Measurements from ENCODE around the gene TPK1. TPM values are rescaled to one million over a fixed set of nuclear protein-coding genes. Genes with fewer than 3 reads are reported as not detected.

TPK1 gene
- total RNA-seq, 1 donor from 2014 or later, result 2.2 TPM

DNA sequence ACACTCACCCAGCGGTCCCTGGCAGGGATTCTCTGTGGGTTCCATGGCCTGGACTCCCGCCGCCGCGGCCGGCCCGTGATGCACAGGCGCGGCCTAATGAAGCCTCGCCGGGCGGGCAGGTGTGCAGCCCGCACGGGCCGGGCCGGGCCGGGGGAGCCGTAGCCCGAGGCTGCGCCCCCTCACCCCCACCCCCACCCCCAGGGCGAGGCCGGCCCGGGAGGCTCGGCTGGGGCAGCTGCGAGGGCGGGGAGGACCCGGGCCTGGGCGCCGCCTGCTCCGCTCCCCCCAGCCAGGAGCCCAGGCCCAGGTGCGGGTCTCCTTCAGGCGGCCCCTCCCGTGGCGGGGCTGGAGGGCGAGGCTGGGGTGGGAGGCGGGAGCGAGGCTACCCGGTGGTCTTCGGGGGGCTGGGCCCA, 432.2 kb downstream of the TPK1 start, which contains the start of gene NOBOX:
TSS of gene NOBOX (minus strand) at position 45 of the 413 bp plus-strand sequence.
- TF ChIP-seq, protein P1, sequence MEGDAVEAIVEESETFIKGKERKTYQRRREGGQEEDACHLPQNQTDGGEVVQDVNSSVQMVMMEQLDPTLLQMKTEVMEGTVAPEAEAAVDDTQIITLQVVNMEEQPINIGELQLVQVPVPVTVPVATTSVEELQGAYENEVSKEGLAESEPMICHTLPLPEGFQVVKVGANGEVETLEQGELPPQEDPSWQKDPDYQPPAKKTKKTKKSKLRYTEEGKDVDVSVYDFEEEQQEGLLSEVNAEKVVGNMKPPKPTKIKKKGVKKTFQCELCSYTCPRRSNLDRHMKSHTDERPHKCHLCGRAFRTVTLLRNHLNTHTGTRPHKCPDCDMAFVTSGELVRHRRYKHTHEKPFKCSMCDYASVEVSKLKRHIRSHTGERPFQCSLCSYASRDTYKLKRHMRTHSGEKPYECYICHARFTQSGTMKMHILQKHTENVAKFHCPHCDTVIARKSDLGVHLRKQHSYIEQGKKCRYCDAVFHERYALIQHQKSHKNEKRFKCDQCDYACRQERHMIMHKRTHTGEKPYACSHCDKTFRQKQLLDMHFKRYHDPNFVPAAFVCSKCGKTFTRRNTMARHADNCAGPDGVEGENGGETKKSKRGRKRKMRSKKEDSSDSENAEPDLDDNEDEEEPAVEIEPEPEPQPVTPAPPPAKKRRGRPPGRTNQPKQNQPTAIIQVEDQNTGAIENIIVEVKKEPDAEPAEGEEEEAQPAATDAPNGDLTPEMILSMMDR (conservative IDR thresholded peaks at IDR 0.05; ENCODE audit: low read depth, low read length), result no peak
- no peak for DNase-seq (ENCODE audit: low read depth)

DNA sequence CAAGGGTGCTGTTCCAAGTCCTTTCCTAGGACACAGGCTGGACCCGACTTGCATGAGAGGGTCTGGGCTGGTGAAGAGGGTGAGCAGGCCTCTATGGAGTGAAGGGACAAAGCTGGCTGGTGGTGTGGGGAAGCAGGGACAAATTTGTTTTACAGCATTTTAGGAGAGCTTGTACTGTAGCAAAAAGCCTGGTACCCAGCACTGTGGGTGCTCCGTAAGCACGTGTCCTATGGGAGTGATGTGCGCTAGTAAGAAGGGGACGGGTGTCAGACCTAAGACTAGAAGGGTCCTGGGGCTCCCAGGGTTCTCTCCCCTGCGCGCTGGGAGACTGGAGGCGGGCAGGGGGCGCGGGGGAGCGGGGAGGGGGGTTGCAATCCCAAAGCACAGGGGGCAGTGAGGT, 432.8 kb downstream of the TPK1 start:
- no peak for DNase-seq (ENCODE audit: low read depth)
- TF ChIP-seq, protein P1 (conservative IDR thresholded peaks at IDR 0.05; ENCODE audit: low read depth, low read length), result no peak
- H3K4me3 ChIP-seq (ENCODE audit: low read depth, low read length), result no peak overlapping the region

More for the DNA sequence above, 432.2 kb downstream of the TPK1 start, which contains the start of gene NOBOX:
- H3K4me3 ChIP-seq (ENCODE audit: low read depth, low read length), result no peak within 1 kb of the TSS

All from epithelial cell of proximal tubule (primary cell).